PC-3 (cell line): ENCODE measurements around the gene NR1I2. TPM values are rescaled to one million over a fixed set of nuclear protein-coding genes. Genes with fewer than 3 reads are reported as not detected.

Experiments used
- ATAC-seq: fragments of 200-7000 bp; cut with Tn5 transposase; 2 replicates; pipeline ENCODE4 v1.9.1; 2020; ENCODE audit warnings: mild to moderate bottlenecking, moderate library complexity
- BruUV-seq: library from RNA; stranded (reverse); fragments of 400-500 nt; replicated peaks from 2 replicates; lab custom pipeline; 2021; lab: Mats Ljungman, UMichigan
- CTCF ChIA-PET: fragments of 300-600 bp; sonication (Branson Sonifier 250); formaldehyde crosslinking; loops from one replicate; lab custom pipeline; 2022; ENCODE audit warnings: antibody characterized with exemption; lab: Charles Lee
- POLR2A ChIA-PET: fragments of 300-600 bp; sonication (Branson Sonifier 250); formaldehyde crosslinking; loops from one replicate; lab custom pipeline; 2022; ENCODE audit warnings: antibody characterized with exemption; ENCODE audit not compliant: unreplicated experiment; lab: Charles Lee
- DNase-seq: peaks from one replicate; pipeline ENCODE4 v3.0.0-alpha.2; 2015
- H2AFZ ChIP-seq: fragments of 300-600 bp; sonication (generic); 2 replicates; pipeline ENCODE4 v1.6.0; 2016; ENCODE audit warnings: antibody characterized with exemption, low read length
- H3F3A ChIP-seq: fragments of 300-600 bp; sonication (generic); one replicate; pipeline ENCODE4 v1.6.0; 2017; ENCODE audit warnings: antibody characterized with exemption, low read length, control low read depth, mild to moderate bottlenecking; ENCODE audit not compliant: unreplicated experiment
- H3K27ac ChIP-seq: fragments of 300-600 bp; sonication (generic); 2 replicates; pipeline ENCODE4 v1.5.1; 2016; ENCODE audit warnings: mild to moderate bottlenecking, low read length
- H3K27me3 ChIP-seq: fragments of 300-600 bp; sonication (generic); 2 replicates; pipeline ENCODE4 v1.6.1; 2016; ENCODE audit warnings: low read length, mixed read lengths
- H3K36me3 ChIP-seq: fragments of 300-600 bp; sonication (generic); 2 replicates; pipeline ENCODE4 v1.6.1; 2016; ENCODE audit warnings: low read depth, mixed run types, low read length, mixed read lengths
- H3K4me1 ChIP-seq: fragments of 300-600 bp; sonication (generic); 2 replicates; pipeline ENCODE4 v1.5.1; 2016; ENCODE audit warnings: low read length; ENCODE audit not compliant: insufficient read depth
- H3K4me2 ChIP-seq: fragments of 300-600 bp; sonication (generic); 2 replicates; pipeline ENCODE4 v1.6.0; 2016; ENCODE audit warnings: low read length
- H3K4me3 ChIP-seq: fragments of 300-600 bp; sonication (generic); 2 replicates; pipeline ENCODE4 v1.5.1; 2016; ENCODE audit warnings: mild to moderate bottlenecking, low read length, mixed read lengths
- H3K79me2 ChIP-seq: fragments of 300-600 bp; sonication (generic); 2 replicates; pipeline ENCODE4 v1.6.1; 2017; ENCODE audit warnings: low read length, mixed read lengths
- H3K9ac ChIP-seq: fragments of 300-600 bp; sonication (generic); 2 replicates; pipeline ENCODE4 v1.6.0; 2016; ENCODE audit warnings: mild to moderate bottlenecking, low read length
- H3K9me2 ChIP-seq: fragments of 300-600 bp; sonication (generic); replicated peaks from 2 replicates; pipeline ENCODE4 v1.6.1; 2016; ENCODE audit warnings: mixed run types, low read length, mixed read lengths
- H3K9me3 ChIP-seq: fragments of 300-600 bp; sonication (generic); 2 replicates; pipeline ENCODE4 v1.6.1; 2016; ENCODE audit warnings: low read length, mixed read lengths
- H4K20me1 ChIP-seq: fragments of 300-600 bp; sonication (generic); 2 replicates; pipeline ENCODE4 v1.6.1; 2016; ENCODE audit warnings: low read length, mixed read lengths
- CTCF ChIP-seq: fragments of 300-600 bp; sonication (generic); conservative IDR thresholded peaks from 2 replicates; pipeline ENCODE4 v1.5.1; 2017; ENCODE audit warnings: antibody characterized with exemption, low read depth, mild to moderate bottlenecking, low read length
- EZH2 ChIP-seq: fragments of 300-600 bp; sonication (generic); IDR thresholded peaks from one replicate; pipeline ENCODE4 v1.6.1; 2017; ENCODE audit warnings: antibody characterized with exemption, mild to moderate bottlenecking, low read length; ENCODE audit not compliant: unreplicated experiment
- EZH2phosphoT487 ChIP-seq: fragments of 300-600 bp; sonication (generic); IDR thresholded peaks from 2 replicates; pipeline ENCODE4 v1.6.1; 2018; ENCODE audit warnings: mild to moderate bottlenecking, antibody characterized with exemption, low read length, borderline replicate concordance
- intact Hi-C: fragments of 100-400 bp; cut with micrococcal nuclease; formaldehyde crosslinking; loops from 2 replicates; pipeline ENCODE4 v1.9.0; 2023
- total RNA-seq: library from RNA; depleted of rRNA; stranded (reverse); fragments of >200 nt; gene quantifications from 2 replicates; pipeline ENCODE4 v1.2.3, GENCODE V29; 2014

NR1I2 gene
- total RNA-seq, 1 experiment from 2014 or later, result 0.04 TPM

DNA sequence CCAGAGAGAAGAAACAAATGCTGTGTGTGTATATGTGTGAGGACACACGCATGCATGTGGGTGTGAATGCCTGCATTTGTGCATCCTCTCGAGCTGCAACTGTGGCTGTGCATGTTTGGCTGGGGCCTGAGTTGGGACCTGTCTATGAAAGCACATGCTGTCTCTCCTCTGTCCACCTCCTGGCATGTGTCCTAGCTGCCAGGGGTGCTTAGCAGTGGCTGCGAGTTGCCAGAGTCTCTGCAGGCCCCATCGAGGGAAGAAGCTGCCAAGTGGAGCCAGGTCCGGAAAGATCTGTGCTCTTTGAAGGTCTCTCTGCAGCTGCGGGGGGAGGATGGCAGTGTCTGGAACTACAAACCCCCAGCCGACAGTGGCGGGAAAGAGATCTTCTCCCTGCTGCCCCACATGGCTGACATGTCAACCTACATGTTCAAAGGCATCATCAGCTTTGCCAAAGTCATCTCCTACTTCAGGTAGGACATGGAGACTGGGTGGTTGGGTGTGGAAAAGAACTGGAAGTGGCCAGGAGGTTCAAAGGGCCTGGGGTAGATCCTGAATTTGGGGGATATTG lies 30.7 kb downstream of the NR1I2 start:
- Histone ChIP-seq H3K4me1 (no peaks in the 10 kb centered on the region), H3K27ac (no peak overlapping the region), H3K9me3 (no peaks in the 10 kb centered on the region), H3K9ac (no peak overlapping the region), H3K79me2 (no peaks in the 10 kb centered on the region), H3K27me3 (no peaks in the 10 kb centered on the region), H4K20me1 (no peaks in the 10 kb centered on the region), H3F3A (no peaks in the 10 kb centered on the region), H3K9me2 (no peaks in the 10 kb centered on the region), H3K36me3 (no peaks in the 10 kb centered on the region), H3K4me3 (no peak overlapping the region), H2AFZ (no peak overlapping the region), H3K4me2 (no peak overlapping the region)
- no TSS peak for BruUV-seq
- CTCF ChIA-PET, result no interaction called here
- intact Hi-C loops, result no loop called here
- POLR2A ChIA-PET, result no interaction called here
- ATAC-seq (no peak), DNase-seq (no peak)
- no peak for TF ChIP-seq CTCF
- no peak for TF ChIP-seq EZH2phosphoT487
- TF ChIP-seq EZH2, result no peak

- no peaks in the 10 kb centered on the region for H3K27me3 ChIP-seq
- no peaks in the 10 kb centered on the region for H3K4me1 ChIP-seq
- no peaks in the 10 kb centered on the region for H3K36me3 ChIP-seq
- H4K20me1 ChIP-seq, result no peaks in the 10 kb centered on the region
- intact Hi-C loops, result no loop called here
- H3K9me3 ChIP-seq, result no peaks in the 10 kb centered on the region
- ChIA-PET CTCF (no interaction called here), POLR2A (no interaction called here)
- H3K9ac ChIP-seq, result no peak overlapping the region
- no peaks in the 10 kb centered on the region for H3K79me2 ChIP-seq
- H3K9me2 ChIP-seq, result no peaks in the 10 kb centered on the region
- no TSS peak for BruUV-seq
- no peak overlapping the region for H3K27ac ChIP-seq
- TF ChIP-seq EZH2phosphoT487, result no peak
- TF ChIP-seq CTCF, result no peak
- TF ChIP-seq EZH2, result no peak
- H3K4me3 ChIP-seq, result no peak overlapping the region
- DNase-seq (no peak), ATAC-seq (no peak)
- H3K4me2 ChIP-seq, result no peak overlapping the region
- H2AFZ ChIP-seq, result no peak overlapping the region
- no peaks in the 10 kb centered on the region for H3F3A ChIP-seq
Observed at GRCh38 chr3:119815716-119816115, 33.8 kb downstream of the NR1I2 start.

GRCh38 chr3:119817071-119817470 lies 35.2 kb downstream of the NR1I2 start:
- Histone ChIP-seq H3K9ac (no peak overlapping the region), H2AFZ (no peak overlapping the region), H3K4me3 (no peak overlapping the region), H3K27me3 (no peaks in the 10 kb centered on the region), H3K27ac (no peak overlapping the region), H3F3A (no peaks in the 10 kb centered on the region), H3K79me2 (no peaks in the 10 kb centered on the region), H3K4me2 (no peak overlapping the region), H3K9me2 (no peaks in the 10 kb centered on the region), H3K36me3 (no peaks in the 10 kb centered on the region), H4K20me1 (0 out of 2 replicates have a peak, but pooled peaks cover 6% of the 10 kb centered on the region), H3K4me1 (no peaks in the 10 kb centered on the region), H3K9me3 (no peaks in the 10 kb centered on the region)
- ChIA-PET POLR2A (no interaction called here), CTCF (no interaction called here)
- TF ChIP-seq CTCF (no peak), EZH2phosphoT487 (no peak), EZH2 (no peak)
- ATAC-seq, result no peak
- BruUV-seq, result no TSS peak
- no peak for DNase-seq
- intact Hi-C loops, result no loop called here
